NCI-H226 (cell line): Measurements from ENCODE around the gene BICDL1.
A peak's percentile ranks its signal among the peaks of the same experiment; 100 is the strongest.

Source experiments
- DNase-seq: peaks from one replicate; pipeline ENCODE4 v3.0.0-alpha.2; 2015

BICDL1 gene

GRCh38 chr12:120103044-120103338, 114.0 kb downstream of the BICDL1 start:
- DNase-seq, result no peak

DNA sequence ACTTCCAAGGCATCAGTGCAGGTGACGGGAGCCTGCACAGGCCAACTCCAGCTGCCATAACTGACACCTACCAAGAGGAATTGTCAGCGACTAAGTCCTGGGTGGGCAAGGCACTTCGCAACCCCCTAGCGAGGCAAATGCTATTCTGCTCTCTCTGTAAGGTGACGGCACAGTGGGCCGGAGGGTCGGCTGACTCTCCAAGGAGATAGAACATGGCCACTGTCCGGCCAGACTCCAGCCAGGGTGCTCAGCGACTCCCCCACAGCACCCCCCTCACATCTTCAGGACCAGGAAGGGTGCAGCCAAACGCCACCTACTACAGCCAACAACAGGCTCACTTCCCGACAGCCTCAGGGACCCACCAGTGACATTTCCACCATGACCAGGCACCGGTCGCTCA, 114.3 kb downstream of the BICDL1 start:
- DNase-seq, result no peak

GRCh38 chr12:120106151-120106550, 117.1 kb downstream of the BICDL1 start:
- no peak for DNase-seq

DNA sequence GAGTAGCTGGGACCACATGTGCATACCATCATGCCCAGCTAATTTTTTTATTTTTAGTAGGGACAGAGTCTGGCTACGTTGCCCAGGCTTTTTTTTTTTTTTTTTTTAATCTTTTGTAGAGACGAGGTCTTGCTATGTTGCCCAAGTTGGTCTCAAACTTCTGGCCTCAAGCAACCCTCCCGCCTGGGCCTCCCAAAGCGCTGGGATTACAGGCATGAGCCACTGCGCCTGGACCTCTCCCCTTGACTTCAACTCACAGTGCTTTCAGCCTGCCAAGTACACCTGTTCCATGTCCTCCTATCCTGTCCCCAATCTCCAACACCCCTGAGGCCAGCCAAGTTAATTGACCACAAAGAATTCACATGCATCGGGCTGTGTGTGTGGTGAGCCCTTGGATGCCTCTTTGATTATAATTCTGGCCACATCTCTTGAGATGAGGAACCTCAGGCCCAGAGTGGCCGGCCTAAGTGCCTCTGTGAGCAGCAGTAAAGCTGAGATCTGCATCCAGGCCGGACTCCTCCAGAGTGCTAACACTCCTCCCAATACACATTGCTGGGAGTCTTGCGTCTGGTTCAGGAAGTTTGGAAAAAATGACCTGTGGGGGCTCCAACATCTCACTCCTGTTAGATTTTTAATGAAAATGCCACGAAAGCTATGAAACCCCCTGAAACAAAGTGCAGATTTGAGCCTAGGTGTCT, 120.7 kb downstream of the BICDL1 start:
- DNase-seq, result no peak

GRCh38 chr12:120110550-120111501, 121.8 kb downstream of the BICDL1 start:
- DNase-seq, result no peak

DNA sequence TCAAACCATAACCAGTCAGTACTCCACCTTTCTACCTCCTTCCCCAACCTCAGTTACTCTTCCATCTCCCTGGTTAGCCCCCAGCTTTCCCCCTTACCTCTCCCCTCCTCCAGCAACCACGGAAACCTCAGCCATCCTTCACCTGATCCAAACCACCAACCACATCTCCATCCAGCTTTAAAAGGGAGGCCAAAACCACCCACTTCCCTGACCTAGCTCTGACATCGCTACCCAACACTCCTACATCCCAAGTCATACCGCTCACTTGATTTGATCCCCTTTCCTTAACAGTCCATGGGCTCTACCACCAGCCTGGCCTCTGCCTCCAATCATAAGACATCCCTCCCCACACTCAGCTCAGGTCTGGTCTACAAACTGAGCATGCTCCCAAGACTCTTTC, 126.0 kb downstream of the BICDL1 start:
- no peak for DNase-seq

DNA sequence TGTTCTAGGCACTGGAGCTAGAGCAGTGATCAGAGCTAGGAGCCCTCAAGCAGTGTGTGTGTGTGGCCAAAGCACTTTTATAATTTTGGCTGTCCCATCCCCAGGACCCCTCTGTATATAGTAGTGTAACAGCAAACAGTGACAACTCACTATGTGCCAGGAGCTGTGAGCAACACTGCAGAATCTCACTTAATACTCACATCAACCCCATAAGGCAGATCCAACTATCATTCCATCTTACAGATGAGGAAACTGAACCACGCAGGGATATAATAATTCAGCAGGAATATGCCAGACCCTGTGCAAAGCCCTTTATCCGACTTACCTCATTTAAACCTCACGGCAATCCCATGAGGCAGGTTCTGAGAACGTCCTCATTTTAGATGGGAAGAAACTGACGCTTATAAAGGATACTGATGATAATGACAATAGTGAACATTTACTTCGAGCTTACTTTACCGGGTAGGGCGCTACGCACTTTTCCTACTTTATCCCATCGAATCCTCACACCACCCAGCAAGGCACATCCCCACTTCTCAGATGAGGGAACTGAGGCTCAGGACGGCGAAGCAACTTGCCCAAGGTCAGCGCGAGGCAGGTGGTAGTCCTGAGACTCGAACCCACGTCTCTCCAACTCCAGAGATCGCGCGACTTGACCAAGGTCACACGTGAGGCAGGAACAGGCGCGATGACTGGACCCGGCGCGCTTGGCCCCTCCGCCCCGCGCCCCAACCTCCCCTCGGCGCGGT, 126.8 kb downstream of the BICDL1 start:
- peak; percentile 36 for DNase-seq

- DNase-seq, result no peak
Measured at GRCh38 chr12:120116441-120116791, 127.4 kb downstream of the BICDL1 start, which contains the start of gene RAB35. RAB35 (minus strand) TSS chr12:120116753; CDS start chr12:120116650, 103 bp downstream.

GRCh38 chr12:120116792-120117651, 128.0 kb downstream of the BICDL1 start:
- DNase-seq, result peak; percentile 81

- DNase-seq, result no peak
Measured at GRCh38 chr12:120117961-120118320, 128.9 kb downstream of the BICDL1 start.

- peak; percentile 21 for DNase-seq
Measured at GRCh38 chr12:120118321-120119061, 129.5 kb downstream of the BICDL1 start.

DNA sequence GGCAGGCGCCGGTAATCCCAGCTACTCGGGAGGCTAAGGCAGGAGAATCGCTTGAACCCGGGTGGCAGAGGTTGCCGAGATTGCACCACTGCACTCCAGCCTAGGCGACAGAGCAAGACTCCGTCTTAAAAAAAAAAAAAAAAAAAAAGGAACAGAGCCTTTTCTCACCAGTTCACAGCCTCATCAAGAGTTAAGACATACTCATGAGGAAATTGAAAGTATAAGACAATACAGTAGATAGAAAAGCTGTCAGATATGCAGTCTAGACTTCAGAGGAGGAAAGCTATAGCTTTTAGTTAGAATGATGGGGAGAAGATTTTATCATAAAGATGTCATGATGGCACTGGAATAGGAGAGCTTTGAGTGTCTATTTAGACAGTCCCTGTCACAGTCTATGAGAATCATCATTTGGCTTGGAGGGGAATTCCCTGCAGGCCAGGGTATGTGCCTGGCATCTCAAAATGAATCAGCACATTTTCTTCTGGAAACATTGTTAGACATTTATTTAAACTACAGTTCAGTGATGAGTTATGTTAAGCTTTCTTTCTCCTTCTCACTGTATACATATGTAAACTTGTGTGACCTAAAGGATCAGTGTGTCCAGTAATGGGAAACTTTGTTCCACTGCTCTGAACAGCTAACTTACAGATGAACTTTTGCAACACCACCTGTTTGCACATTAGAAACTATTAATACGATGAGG, 130.4 kb downstream of the BICDL1 start:
- no peak for DNase-seq

DNA sequence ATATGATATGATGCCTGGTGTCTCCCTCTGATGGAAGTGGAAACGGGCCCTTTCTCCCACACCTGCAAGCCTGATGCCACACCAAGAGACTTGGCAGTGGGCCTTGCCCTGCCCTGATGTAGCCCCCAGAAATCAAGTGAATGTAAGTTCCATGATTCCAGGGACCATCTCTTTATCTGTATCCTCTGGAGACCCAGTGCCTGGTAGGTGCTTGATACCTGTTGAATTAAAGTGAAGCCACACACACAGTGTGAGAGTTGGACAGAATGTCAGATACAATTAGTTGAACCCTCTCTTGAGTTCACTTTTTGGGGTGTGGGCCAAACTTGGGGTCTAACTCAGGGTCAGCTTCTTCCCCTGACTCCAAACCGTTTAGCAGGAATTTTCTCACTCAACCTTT, 132.3 kb downstream of the BICDL1 start:
- DNase-seq, result no peak

GRCh38 chr12:120121766-120122293, 132.8 kb downstream of the BICDL1 start:
- DNase-seq, result no peak

GRCh38 chr12:120125029-120125428, 136.0 kb downstream of the BICDL1 start:
- no peak for DNase-seq

- no peak for DNase-seq
Measured at GRCh38 chr12:120125792-120126634, 137.0 kb downstream of the BICDL1 start.

DNA sequence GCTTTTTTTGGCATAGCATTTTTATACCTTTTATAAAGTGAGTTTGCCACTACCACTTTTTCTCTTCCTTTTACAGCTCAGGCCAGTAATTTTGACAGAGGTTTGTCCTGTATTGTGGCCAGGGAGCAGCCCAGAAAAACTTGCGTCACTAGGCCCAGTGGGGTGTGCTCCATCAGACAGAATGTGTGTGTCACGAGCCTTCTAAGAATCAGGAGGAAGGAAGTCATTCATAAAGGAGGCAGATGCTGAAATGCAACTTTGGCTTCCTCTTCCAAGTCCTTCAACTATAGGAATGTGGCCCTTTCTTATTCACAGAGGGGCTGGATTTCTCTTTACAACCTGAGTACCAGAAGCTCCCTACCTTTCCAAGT, 137.6 kb downstream of the BICDL1 start:
- DNase-seq, result no peak

- no peak for DNase-seq
Measured at GRCh38 chr12:120130011-120130410, 141.0 kb downstream of the BICDL1 start.

DNA sequence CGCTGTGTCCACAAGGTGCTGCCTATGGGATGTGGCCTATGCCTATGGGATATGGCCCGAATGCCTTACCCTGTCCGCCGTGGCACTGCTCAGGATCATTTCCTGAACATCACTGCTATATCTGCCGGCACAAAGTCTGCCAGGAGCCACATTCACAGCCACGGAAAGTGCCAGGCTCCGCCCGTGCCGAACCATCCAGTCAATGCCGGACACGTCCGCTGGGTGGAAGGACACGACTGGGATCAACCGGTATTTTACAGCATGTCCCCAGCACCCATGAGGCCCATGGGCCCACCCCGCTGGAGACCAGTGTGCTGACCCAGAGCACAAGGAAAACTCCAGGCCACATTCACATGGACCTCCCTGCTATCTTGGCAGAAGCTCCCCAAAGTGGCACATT, 142.1 kb downstream of the BICDL1 start:
- DNase-seq, result no peak
